GM06990 (cell line): Measurements from ENCODE around the gene BRINP1.

ENCODE experiments used
- DNase-seq: peaks from one replicate; pipeline ENCODE4 v3.0.0-alpha.2; 2011; ENCODE audit not compliant: insufficient read length; ENCODE audit errors: extremely low read depth
- H3K27me3 ChIP-seq: replicated peaks from 2 replicates; pipeline ENCODE4 v1.6.0; 2011; ENCODE audit warnings: low read length; ENCODE audit not compliant: control insufficient read depth, insufficient read depth
- H3K36me3 ChIP-seq: 2 replicates; pipeline ENCODE4 v1.5.1; 2011; ENCODE audit warnings: low read length; ENCODE audit not compliant: control insufficient read depth, insufficient read depth
- H3K4me3 ChIP-seq: replicated peaks from 2 replicates; pipeline ENCODE4 v1.5.1; 2011; ENCODE audit warnings: low read depth, mild to moderate bottlenecking, control low read depth, low read length
- CTCF ChIP-seq: IDR thresholded peaks from 2 replicates; pipeline ENCODE4 v1.5.1; 2011; ENCODE audit warnings: low read length, control low read depth, mild to moderate bottlenecking, inconsistent platforms; ENCODE audit not compliant: insufficient read depth, poor library complexity, severe bottlenecking

Gene BRINP1

GRCh38 chr9:119273325-119273904, 95.8 kb downstream of the BRINP1 start:
- H3K4me3 ChIP-seq, result no peak overlapping the region
- no peaks in the 10 kb centered on the region; the same call in 1 of the 2 replicates for H3K27me3 ChIP-seq
- DNase-seq, result no peak
- no peaks in the 10 kb centered on the region for H3K36me3 ChIP-seq
- TF ChIP-seq CTCF, result no peak

GRCh38 chr9:119272500-119273211, 96.6 kb downstream of the BRINP1 start:
- Histone ChIP-seq H3K4me3 (no peak overlapping the region), H3K36me3 (no peaks in the 10 kb centered on the region), H3K27me3 (no peaks in the 10 kb centered on the region; the same call in 1 of the 2 replicates)
- TF ChIP-seq CTCF, result no peak
- no peak for DNase-seq

DNA sequence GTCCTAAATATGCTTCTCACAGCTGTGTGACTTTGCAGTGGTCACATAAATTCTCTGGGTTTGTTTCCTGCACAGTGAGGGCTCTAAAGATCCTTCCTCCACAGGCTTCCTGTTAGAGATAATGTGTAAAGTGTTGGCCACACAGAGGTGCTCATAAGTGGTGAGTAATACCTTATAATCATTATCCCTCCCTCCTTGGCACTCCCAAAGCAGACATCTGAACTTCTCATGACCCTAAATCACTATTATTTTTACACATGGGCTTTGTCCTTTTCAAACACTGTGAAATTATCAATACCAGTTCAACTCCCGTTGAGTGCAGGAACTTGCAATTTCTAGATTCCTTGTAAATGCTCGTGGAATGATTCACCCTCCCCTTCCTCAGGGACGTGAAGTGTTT, 100.2 kb downstream of the BRINP1 start:
- no peak overlapping the region for H3K4me3 ChIP-seq
- no peaks in the 10 kb centered on the region for H3K36me3 ChIP-seq
- H3K27me3 ChIP-seq, result no peaks in the 10 kb centered on the region; the same call in 1 of the 2 replicates
- TF ChIP-seq CTCF, result no peak
- DNase-seq, result no peak

DNA sequence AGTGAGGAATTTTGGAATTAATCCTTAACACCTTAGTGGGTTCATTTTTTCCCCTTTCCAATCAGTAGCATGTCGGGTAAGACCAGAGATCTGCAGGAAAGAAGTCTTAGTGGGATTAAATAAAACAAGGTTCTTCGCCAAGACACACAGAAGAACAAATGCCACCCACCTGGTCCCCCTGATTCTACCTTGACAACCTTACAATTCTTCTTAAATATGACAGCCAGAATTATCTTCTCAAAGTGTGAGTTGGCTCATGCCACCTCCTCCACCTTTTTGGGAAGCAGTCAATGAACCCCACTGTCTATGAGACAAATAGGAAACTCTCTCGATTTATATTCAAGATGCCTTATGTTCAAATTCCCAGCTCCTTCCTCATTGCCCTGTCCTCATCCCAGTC, 105.1 kb downstream of the BRINP1 start:
- no peak for DNase-seq
- no peak overlapping the region for H3K4me3 ChIP-seq
- H3K36me3 ChIP-seq, result no peaks in the 10 kb centered on the region
- TF ChIP-seq CTCF, result no peak
- no peaks in the 10 kb centered on the region for H3K27me3 ChIP-seq

DNA sequence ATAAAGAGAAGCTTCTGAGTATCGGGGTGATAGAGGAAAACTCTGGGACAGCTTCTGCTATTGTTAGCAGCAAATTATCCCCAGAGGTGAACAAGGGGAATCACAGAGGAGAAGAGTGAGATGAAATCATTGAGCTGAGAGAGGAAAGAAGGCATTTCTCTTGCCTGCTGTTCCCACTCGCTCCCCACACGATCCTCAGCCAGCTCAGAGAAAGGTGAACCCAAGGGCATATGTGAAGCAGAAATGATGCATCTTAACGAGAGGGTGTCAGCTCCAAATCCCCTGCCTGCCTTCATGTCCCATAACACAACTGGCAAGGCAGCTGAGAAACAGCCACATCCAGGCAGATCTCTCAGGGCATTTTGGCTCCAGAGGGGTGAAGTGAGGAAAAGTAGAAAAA, 111.6 kb downstream of the BRINP1 start:
- Histone ChIP-seq H3K27me3 (no peaks in the 10 kb centered on the region), H3K4me3 (no peak overlapping the region), H3K36me3 (no peaks in the 10 kb centered on the region)
- DNase-seq, result no peak
- no peak for TF ChIP-seq CTCF
